ENCODE results near the gene KCNG1. TPM values are rescaled to one million over a fixed set of nuclear protein-coding genes. Genes with fewer than 3 reads are reported as not detected.
A peak's percentile ranks its signal among the peaks of the same experiment; 100 is the strongest.

The KCNG1 gene
- polyA plus RNA-seq, 1 experiment: 16.0 TPM

DNA sequence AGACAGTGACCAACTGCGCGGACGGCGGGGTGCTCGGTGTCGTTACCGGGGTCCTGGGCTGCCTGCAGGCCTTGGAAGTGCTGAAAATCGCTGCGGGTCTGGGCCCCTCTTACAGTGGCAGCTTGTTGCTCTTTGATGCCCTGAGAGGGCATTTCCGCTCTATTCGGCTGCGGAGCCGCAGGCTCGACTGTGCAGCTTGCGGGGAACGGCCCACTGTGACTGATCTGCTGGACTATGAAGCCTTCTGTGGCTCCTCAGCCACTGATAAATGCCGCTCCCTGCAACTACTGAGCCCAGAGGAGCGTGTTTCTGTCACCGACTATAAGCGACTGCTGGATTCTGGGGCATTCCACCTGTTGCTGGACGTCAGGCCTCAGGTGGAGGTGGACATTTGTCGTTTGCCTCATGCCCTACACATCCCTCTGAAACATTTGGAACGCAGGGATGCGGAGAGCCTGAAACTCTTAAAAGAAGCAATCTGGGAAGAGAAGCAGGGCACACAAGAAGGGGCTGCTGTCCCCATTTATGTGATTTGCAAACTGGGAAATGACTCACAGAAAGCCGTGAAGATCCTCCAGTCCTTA, 63.3 kb downstream of the KCNG1 start:
- TF ChIP-seq, protein P1, sequence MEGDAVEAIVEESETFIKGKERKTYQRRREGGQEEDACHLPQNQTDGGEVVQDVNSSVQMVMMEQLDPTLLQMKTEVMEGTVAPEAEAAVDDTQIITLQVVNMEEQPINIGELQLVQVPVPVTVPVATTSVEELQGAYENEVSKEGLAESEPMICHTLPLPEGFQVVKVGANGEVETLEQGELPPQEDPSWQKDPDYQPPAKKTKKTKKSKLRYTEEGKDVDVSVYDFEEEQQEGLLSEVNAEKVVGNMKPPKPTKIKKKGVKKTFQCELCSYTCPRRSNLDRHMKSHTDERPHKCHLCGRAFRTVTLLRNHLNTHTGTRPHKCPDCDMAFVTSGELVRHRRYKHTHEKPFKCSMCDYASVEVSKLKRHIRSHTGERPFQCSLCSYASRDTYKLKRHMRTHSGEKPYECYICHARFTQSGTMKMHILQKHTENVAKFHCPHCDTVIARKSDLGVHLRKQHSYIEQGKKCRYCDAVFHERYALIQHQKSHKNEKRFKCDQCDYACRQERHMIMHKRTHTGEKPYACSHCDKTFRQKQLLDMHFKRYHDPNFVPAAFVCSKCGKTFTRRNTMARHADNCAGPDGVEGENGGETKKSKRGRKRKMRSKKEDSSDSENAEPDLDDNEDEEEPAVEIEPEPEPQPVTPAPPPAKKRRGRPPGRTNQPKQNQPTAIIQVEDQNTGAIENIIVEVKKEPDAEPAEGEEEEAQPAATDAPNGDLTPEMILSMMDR (IDR thresholded peaks at IDR 0.05; ENCODE audit: low read depth, low read length): no peak
- peaks cover 5% of the 10 kb centered on the region; the same call in 1 of the 2 replicates for H3K9me3 ChIP-seq (ENCODE audit: control insufficient read depth, insufficient read depth, low read length)
- H3K27me3 ChIP-seq (ENCODE audit: control insufficient read depth, insufficient read depth, low read length): no peaks in the 10 kb centered on the region
- no peak for DNase-seq (ENCODE audit: low read depth, low spot score)
- ChIA-PET POLR2A (interaction anchor here (2.1 kb wide), 1 partner anchor 20 kb away, joined by 9 read pairs; no protein-coding TSS in a partner anchor), CTCF (interaction anchor here (2.1 to 3.1 kb wide), 2 partner anchors 165 kb away, joined by 8 to 27 read pairs; partner anchors contain the start of gene BCAS4)
- H3K27ac ChIP-seq (ENCODE audit: low read depth, low read length): peak overlapping the region; percentile 79
- H3K4me3 ChIP-seq (ENCODE audit: low read depth, low read length): peak overlapping the region; percentile 77

DNA sequence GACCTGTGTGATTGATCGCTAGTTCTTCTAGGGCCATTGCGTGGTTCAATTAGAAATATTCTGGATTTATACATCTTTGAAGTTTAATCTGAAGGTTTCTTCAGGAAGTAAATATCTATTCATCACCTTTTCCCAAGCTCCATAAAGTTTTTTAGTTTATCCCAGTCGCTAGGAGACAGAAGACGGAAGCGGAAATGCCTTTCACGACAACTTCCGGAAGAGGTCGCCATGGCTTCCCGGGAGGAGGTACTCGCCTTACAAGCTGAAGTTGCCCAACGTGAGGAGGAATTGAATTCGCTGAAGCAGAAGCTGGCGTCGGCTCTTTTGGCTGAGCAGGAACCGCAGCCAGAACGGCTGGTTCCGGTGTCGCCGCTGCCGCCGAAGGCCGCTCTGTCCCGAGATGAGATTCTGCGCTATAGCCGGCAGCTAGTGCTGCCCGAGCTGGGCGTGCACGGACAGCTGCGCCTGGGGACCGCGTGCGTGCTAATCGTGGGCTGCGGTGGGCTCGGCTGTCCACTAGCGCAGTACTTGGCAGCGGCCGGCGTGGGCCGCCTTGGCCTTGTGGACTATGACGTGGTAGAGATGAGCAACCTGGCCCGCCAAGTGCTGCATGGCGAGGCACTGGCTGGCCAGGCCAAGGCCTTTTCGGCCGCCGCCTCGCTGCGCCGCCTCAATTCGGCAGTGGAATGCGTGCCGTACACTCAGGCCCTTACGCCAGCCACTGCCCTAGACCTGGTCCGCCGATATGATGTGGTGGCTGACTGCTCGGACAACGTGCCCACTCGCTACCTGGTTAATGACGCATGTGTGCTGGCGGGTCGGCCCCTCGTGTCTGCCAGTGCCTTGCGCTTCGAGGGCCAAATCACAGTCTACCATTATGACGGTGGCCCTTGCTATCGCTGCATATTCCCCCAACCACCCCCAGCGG, 64.0 kb downstream of the KCNG1 start, which contains the start of gene MOCS3:
Gene MOCS3, plus strand, starts transcription at position 204 of the 928 bp plus-strand sequence. Its CDS starts 25 bp downstream, at position 229.
- peak; percentile 81 for DNase-seq (ENCODE audit: low read depth, low spot score)
- ChIA-PET CTCF (interaction anchor here (1.0 to 3.1 kb wide), 8 partner anchors 23 to 168 kb away, joined by 3 to 27 read pairs (median 6); partner anchors contain the start of genes ADNP and BCAS4), POLR2A (interaction anchor here (0.5 to 2.1 kb wide), 11 partner anchors 8 to 369 kb away, joined by 3 to 17 read pairs (median 3); partner anchors contain the start of genes ADNP and BCAS4)
- TF ChIP-seq, protein P1 (IDR thresholded peaks at IDR 0.05; ENCODE audit: low read depth, low read length): no peak
- Histone ChIP-seq H3K27me3 (ENCODE audit: control insufficient read depth, insufficient read depth, low read length) (no peaks in the 10 kb centered on the region), H3K27ac (ENCODE audit: low read depth, low read length) (peak within 1 kb of the TSS; percentile 79), H3K9me3 (ENCODE audit: control insufficient read depth, insufficient read depth, low read length) (peaks cover 5% of the 10 kb centered on the region; the same call in 1 of the 2 replicates), H3K4me3 (ENCODE audit: low read depth, low read length) (peak within 1 kb of the TSS; percentile 77)

DNA sequence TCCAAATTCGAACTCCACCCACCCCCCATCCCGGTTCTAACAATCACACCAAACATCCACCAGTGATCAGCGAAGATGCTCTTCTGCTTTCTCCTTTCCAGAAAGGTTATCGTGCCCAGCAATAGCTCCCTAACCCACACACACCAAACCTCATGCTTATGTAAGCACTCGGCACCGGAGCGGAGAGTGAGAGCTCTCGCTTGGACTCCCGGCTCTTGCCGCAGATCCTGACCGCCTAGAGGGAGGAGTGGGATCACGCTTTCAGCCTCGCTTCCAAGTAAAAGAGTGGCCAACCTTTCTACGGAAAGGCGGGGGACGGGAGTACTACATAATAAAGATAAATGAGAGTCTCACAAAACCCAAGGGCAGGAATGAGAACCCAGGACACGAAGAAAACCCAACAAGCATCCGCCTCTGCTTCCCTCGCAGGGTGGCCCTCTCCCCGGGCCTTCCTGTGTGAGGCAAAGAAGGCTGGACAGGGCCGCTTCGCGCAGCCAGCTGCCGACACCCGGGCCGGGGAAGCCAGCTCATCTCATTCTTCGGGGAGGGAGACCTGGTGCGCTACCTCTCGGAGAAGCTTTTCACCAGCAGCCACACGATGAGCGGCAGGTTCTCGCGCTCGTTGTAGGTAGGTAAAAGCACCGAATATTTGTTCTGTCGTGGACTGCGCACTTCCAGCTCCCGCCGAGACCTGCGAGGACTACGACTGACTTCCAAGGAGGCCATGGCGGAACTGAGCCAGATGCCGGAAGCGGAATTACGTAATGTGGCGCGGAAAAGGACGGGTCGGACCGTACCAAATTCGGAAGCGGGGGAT, 64.9 kb downstream of the KCNG1 start, which contains the start of gene DPM1:
Gene DPM1, minus strand, starts transcription at position 735 of the 817 bp plus-strand sequence. Its CDS starts 9 bp downstream, at position 726.
- H3K9me3 ChIP-seq (ENCODE audit: control insufficient read depth, insufficient read depth, low read length): peaks cover 5% of the 10 kb centered on the region; the same call in 1 of the 2 replicates
- ChIA-PET CTCF (interaction anchor here (1.0 to 3.1 kb wide), 8 partner anchors 24 to 167 kb away, joined by 3 to 27 read pairs (median 6); partner anchors contain the start of genes ADNP and BCAS4), POLR2A (interaction anchor here (0.5 to 2.1 kb wide), 11 partner anchors 10 to 370 kb away, joined by 3 to 17 read pairs (median 4); partner anchors contain the start of genes ADNP and BCAS4)
- TF ChIP-seq, protein P1 (IDR thresholded peaks at IDR 0.05; ENCODE audit: low read depth, low read length): no peak
- no peaks in the 10 kb centered on the region for H3K27me3 ChIP-seq (ENCODE audit: control insufficient read depth, insufficient read depth, low read length)
- peak within 1 kb of the TSS; percentile 79 for H3K27ac ChIP-seq (ENCODE audit: low read depth, low read length)
- peak; percentile 77 for DNase-seq (ENCODE audit: low read depth, low spot score)
- peak within 1 kb of the TSS; percentile 77 for H3K4me3 ChIP-seq (ENCODE audit: low read depth, low read length)

DNA sequence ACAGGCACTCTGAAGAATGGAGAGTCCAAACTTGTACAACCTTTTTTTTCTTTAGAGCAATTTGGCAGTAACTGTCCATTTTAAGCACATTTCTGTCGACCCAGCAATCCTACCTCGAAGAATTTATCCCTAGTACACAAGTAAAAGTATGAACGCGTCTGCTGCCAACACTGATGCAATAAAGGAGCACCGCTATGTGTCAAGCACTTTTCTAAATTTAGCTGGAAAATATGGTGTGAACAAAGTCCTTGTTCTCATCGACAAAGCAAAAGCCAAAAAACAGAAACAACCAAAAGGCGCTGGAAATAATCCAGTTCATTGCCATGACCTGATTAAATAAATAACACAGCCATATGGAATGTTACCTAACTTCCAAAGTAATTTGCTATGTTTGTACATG, 65.6 kb downstream of the KCNG1 start:
- CTCF ChIA-PET: interaction anchor here (1.3 to 3.1 kb wide), 6 partner anchors 24 to 167 kb away, joined by 3 to 27 read pairs (median 6); partner anchors contain the start of gene BCAS4
- no peak for DNase-seq (ENCODE audit: low read depth, low spot score)
- Histone ChIP-seq H3K4me3 (ENCODE audit: low read depth, low read length) (peak overlapping the region; percentile 77), H3K27ac (ENCODE audit: low read depth, low read length) (no peak overlapping the region), H3K9me3 (ENCODE audit: control insufficient read depth, insufficient read depth, low read length) (peaks cover 5% of the 10 kb centered on the region; the same call in 1 of the 2 replicates), H3K27me3 (ENCODE audit: control insufficient read depth, insufficient read depth, low read length) (no peaks in the 10 kb centered on the region)
- POLR2A ChIA-PET: interaction anchor here (0.7 to 2.1 kb wide), 4 partner anchors 10 to 163 kb away, joined by 3 to 9 read pairs (median 7); partner anchors contain the start of gene BCAS4
- TF ChIP-seq, protein P1 (IDR thresholded peaks at IDR 0.05; ENCODE audit: low read depth, low read length): no peak

Measured in AG04450 (cell line).